ENCODE results near the gene SSR2.
A peak's percentile ranks its signal among the peaks of the same experiment; 100 is the strongest.

SSR2 gene

GRCh38 chr1:155977690-155978324 lies 42.9 kb downstream of the SSR2 start:
- peaks cover 61% of the 10 kb centered on the region for H3K4me1 ChIP-seq (ENCODE audit: control insufficient read depth, insufficient read depth, low read length)

GRCh38 chr1:155976913-155977689 lies 43.6 kb downstream of the SSR2 start:
- Histone ChIP-seq H3K4me1 (ENCODE audit: control insufficient read depth, insufficient read depth, low read length) (peaks cover 66% of the 10 kb centered on the region), H3K4me3 (ENCODE audit: low read depth, low read length) (peak overlapping the region; percentile 95), H3K36me3 (ENCODE audit: control insufficient read depth, insufficient read depth, low read length) (no peaks in the 10 kb centered on the region), H3K27me3 (ENCODE audit: control insufficient read depth, insufficient read depth, low read length) (no peaks in the 10 kb centered on the region), H3K27ac (ENCODE audit: low read depth, low read length) (peak overlapping the region; percentile 92; the same call in 1 of the 2 replicates), H3K9me3 (ENCODE audit: control insufficient read depth, insufficient read depth, low read depth, low read length) (no peaks in the 10 kb centered on the region), H3K9ac (ENCODE audit: low read length) (peak overlapping the region; percentile 94)

More at GRCh38 chr1:155977690-155978324, 42.9 kb downstream of the SSR2 start:
- H3K27me3 ChIP-seq (ENCODE audit: control insufficient read depth, insufficient read depth, low read length), result no peaks in the 10 kb centered on the region
- peak overlapping the region; percentile 94 for H3K9ac ChIP-seq (ENCODE audit: low read length)
- H3K27ac ChIP-seq (ENCODE audit: low read depth, low read length), result peak overlapping the region; percentile 92
- no peaks in the 10 kb centered on the region for H3K36me3 ChIP-seq (ENCODE audit: control insufficient read depth, insufficient read depth, low read length)
- H3K9me3 ChIP-seq (ENCODE audit: control insufficient read depth, insufficient read depth, low read depth, low read length), result no peaks in the 10 kb centered on the region
- H3K4me3 ChIP-seq (ENCODE audit: low read depth, low read length), result peak overlapping the region; percentile 95

DNA sequence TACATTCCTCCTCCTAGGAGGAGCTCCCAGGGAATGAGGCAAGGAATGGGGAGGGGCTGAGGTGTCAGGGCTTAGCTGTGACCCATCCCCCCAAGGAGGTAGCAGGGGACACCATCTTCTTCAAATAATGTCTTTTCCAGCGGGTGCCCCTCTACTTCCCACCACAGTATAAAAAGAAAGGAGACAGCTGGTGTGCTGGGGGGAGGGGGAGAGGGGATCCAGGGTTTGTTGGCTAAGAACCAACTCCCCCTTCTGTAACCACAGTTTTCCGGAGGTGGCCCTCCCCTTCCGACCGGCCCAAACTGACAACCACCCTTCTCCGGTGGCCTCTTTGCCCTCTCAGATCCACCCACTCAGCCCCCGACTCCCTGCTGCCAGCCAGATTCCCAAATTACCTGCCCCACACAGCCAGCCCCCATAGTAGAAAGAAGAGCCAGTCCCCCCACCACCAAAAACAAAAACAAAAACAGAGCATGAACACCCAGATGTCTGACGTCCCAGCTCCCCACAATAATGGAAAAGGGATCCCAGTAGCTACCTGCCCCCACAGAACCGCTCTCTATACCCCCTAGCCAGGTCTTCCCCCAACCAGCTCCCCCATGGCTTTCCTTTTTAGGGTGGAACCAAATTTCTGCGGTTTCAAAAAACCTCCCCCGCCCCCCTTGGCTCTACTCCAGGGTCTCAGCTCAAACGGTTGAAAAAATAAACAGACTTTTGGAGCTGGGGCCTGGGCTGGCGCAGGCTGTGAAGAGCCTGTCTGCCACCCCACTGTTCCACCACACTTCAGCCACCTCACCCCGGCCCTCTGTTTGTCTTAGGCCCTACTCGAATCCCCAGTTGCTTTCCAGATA lies 44.5 kb downstream of the SSR2 start:
- H3K27me3 ChIP-seq (ENCODE audit: control insufficient read depth, insufficient read depth, low read length), result no peaks in the 10 kb centered on the region
- H3K9ac ChIP-seq (ENCODE audit: low read length), result peak overlapping the region; percentile 94
- no peaks in the 10 kb centered on the region for H3K9me3 ChIP-seq (ENCODE audit: control insufficient read depth, insufficient read depth, low read depth, low read length)
- H3K36me3 ChIP-seq (ENCODE audit: control insufficient read depth, insufficient read depth, low read length), result no peaks in the 10 kb centered on the region
- peaks cover 66% of the 10 kb centered on the region for H3K4me1 ChIP-seq (ENCODE audit: control insufficient read depth, insufficient read depth, low read length)
- peak overlapping the region; percentile 95 for H3K4me3 ChIP-seq (ENCODE audit: low read depth, low read length)
- H3K27ac ChIP-seq (ENCODE audit: low read depth, low read length), result no peak overlapping the region; the same call in 1 of the 2 replicates

- Histone ChIP-seq H3K27me3 (ENCODE audit: control insufficient read depth, insufficient read depth, low read length) (no peaks in the 10 kb centered on the region), H3K36me3 (ENCODE audit: control insufficient read depth, insufficient read depth, low read length) (no peaks in the 10 kb centered on the region), H3K4me1 (ENCODE audit: control insufficient read depth, insufficient read depth, low read length) (peaks cover 64% of the 10 kb centered on the region), H3K9me3 (ENCODE audit: control insufficient read depth, insufficient read depth, low read depth, low read length) (no peaks in the 10 kb centered on the region), H3K9ac (ENCODE audit: low read length) (peak overlapping the region; percentile 31), H3K27ac (ENCODE audit: low read depth, low read length) (no peak overlapping the region), H3K4me3 (ENCODE audit: low read depth, low read length) (peak overlapping the region; percentile 95)
Measured at GRCh38 chr1:155975375-155976061, 45.2 kb downstream of the SSR2 start.

DNA sequence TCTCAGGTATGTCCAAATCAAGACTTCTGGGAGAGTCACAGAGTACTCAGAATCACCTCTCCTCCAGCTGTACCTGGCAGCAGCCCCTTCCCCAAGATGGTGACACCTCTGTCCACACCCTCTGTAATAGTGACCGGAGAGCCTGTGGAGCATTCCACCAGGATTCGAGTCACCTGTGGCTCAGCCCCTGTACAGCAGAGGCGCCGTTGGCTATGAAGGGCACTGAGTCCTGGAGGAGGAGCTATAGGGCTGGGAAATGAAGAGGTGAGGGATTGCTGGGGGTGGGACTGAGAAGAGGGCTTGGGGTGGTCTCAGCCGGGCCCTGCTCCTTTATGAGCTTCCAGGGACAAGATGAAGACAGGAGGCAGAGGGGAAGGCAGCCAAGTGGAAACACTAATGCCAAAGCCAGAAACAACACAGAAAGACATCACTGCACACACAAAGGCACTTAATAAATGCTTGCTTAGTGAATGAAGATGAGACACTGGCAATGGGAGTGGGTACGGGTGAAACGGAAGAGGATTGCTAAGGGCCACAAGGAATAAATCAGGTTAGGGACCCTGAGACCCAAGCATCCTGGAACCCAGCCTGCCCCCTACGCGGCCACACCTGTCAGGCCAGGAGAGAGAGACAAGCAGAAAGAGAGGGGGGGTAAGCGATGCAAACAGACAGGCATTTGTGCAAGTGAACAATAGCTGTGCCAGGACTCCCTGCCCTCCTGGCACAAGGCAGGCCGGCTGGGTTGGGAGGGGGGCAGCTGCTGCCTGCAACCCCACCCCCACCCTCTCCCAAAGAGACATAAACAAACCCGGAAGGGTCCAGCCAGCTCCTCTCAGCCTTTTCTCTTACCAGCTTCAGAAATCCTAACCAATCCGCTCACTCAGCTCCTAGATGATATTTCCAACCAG lies 46.3 kb downstream of the SSR2 start:
- Histone ChIP-seq H3K27ac (ENCODE audit: low read depth, low read length) (no peak overlapping the region), H3K36me3 (ENCODE audit: control insufficient read depth, insufficient read depth, low read length) (peaks cover 2% of the 10 kb centered on the region; the same call in 1 of the 2 replicates), H3K4me1 (ENCODE audit: control insufficient read depth, insufficient read depth, low read length) (peaks cover 64% of the 10 kb centered on the region), H3K4me3 (ENCODE audit: low read depth, low read length) (peak overlapping the region; percentile 95; the same call in 1 of the 2 replicates), H3K9me3 (ENCODE audit: control insufficient read depth, insufficient read depth, low read depth, low read length) (no peaks in the 10 kb centered on the region), H3K27me3 (ENCODE audit: control insufficient read depth, insufficient read depth, low read length) (no peaks in the 10 kb centered on the region), H3K9ac (ENCODE audit: low read length) (no peak overlapping the region)

DNA sequence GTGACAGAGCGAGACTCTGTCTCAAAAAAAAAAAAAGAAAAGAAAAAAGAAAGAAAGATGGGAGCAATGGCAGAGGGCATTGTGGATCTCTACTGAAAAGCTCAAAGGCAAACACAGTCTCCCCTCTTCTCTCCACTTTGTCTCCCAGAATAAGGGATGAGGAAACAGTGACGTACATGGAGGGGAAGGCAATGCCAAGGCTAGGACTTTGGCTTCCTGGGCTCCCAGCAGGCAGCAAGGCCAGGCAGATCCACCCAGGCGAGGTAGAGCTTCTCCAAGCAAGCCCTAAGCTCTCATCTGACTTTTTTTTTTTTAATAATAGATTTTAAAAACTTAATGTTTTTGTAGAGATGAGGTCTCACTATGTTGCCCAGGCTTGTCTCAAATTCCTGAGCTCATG lies 47.0 kb downstream of the SSR2 start:
- Histone ChIP-seq H3K4me3 (ENCODE audit: low read depth, low read length) (no peak overlapping the region), H3K27ac (ENCODE audit: low read depth, low read length) (no peak overlapping the region), H3K4me1 (ENCODE audit: control insufficient read depth, insufficient read depth, low read length) (peaks cover 65% of the 10 kb centered on the region), H3K9me3 (ENCODE audit: control insufficient read depth, insufficient read depth, low read depth, low read length) (no peaks in the 10 kb centered on the region), H3K27me3 (ENCODE audit: control insufficient read depth, insufficient read depth, low read length) (no peaks in the 10 kb centered on the region), H3K36me3 (ENCODE audit: control insufficient read depth, insufficient read depth, low read length) (peaks cover 9% of the 10 kb centered on the region), H3K9ac (ENCODE audit: low read length) (no peak overlapping the region)

DNA sequence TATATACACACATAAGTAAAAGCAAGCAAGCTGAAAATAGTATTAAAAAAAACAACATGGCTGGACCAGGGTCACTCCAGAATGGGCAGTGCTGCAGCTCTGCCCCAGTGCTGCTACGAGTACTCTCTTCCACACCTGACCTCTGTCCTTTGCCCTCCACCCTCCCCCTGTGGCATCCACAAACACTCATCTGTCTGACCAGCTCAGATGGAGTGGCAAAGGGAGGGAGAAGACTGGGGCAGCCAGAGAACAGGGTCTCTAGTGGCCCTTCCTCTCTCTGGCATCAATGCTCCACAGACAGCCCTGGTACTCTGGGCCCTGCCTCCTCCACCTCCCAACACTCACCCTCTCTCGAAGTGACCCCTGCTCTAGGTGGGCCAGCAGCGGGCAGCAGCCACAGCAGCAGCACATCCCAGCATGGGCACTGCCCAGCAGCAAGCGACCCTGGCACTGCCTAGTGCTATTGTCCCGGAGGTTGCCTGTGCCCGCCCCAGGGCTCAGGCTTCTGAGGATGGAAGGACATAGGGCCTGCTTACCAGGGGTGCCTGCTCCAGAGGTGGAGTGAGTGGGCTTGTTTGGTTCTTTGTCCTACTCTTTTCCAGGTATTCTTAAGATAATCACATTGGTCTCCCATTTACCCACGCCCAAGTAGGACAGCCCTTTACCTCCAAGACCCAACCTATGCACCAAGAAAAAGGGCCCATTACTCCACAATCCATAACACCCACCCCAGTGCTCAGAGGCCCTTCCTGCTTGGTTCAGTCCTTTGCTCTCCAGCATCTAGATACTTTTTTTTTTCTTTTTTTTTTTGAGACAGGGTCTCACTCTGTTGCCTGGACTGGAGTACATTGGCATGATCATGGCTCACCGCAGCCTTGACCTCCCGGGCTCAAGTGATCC lies 48.6 kb downstream of the SSR2 start:
- Histone ChIP-seq H3K27ac (ENCODE audit: low read depth, low read length) (no peak overlapping the region), H3K9ac (ENCODE audit: low read length) (no peak overlapping the region), H3K27me3 (ENCODE audit: control insufficient read depth, insufficient read depth, low read length) (no peaks in the 10 kb centered on the region), H3K36me3 (ENCODE audit: control insufficient read depth, insufficient read depth, low read length) (peaks cover 22% of the 10 kb centered on the region), H3K9me3 (ENCODE audit: control insufficient read depth, insufficient read depth, low read depth, low read length) (no peaks in the 10 kb centered on the region), H3K4me1 (ENCODE audit: control insufficient read depth, insufficient read depth, low read length) (peaks cover 79% of the 10 kb centered on the region), H3K4me3 (ENCODE audit: low read depth, low read length) (no peak overlapping the region)

- Histone ChIP-seq H3K9ac (ENCODE audit: low read length) (peak overlapping the region; percentile 17), H3K4me3 (ENCODE audit: low read depth, low read length) (no peak overlapping the region), H3K27me3 (ENCODE audit: control insufficient read depth, insufficient read depth, low read length) (no peaks in the 10 kb centered on the region), H3K9me3 (ENCODE audit: control insufficient read depth, insufficient read depth, low read depth, low read length) (no peaks in the 10 kb centered on the region), H3K36me3 (ENCODE audit: control insufficient read depth, insufficient read depth, low read length) (peaks cover 37% of the 10 kb centered on the region), H3K4me1 (ENCODE audit: control insufficient read depth, insufficient read depth, low read length) (peaks cover 73% of the 10 kb centered on the region), H3K27ac (ENCODE audit: low read depth, low read length) (no peak overlapping the region)
Measured at GRCh38 chr1:155970531-155971167, 50.1 kb downstream of the SSR2 start.

DNA sequence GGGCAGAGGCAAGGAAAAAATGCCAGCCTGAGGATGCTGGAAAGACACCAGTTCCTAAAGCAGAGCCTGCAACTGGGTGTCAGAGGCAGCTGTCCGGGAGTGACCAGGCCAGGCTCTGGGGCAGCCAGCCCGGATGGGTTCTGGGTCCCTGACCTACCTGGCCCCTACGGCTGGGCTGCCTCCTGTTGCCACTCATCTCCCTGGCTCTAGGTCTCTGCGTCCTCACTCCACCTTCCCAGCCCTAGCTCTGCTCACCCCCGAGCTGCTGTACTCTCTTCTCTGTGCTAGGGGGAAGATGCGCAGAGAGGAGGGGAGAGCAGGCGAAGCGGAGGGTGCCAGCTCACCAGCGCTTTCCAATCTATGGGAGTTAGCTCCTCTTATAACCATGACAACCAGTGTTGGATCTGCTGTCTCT lies 51.4 kb downstream of the SSR2 start:
- Histone ChIP-seq H3K9me3 (ENCODE audit: control insufficient read depth, insufficient read depth, low read depth, low read length) (no peaks in the 10 kb centered on the region), H3K4me1 (ENCODE audit: control insufficient read depth, insufficient read depth, low read length) (peaks cover 61% of the 10 kb centered on the region), H3K27me3 (ENCODE audit: control insufficient read depth, insufficient read depth, low read length) (no peaks in the 10 kb centered on the region), H3K36me3 (ENCODE audit: control insufficient read depth, insufficient read depth, low read length) (peaks cover 50% of the 10 kb centered on the region), H3K4me3 (ENCODE audit: low read depth, low read length) (no peak overlapping the region), H3K27ac (ENCODE audit: low read depth, low read length) (no peak overlapping the region), H3K9ac (ENCODE audit: low read length) (no peak overlapping the region)

All from HUES6 (cell line).